ENCODE measurements around the gene SOX13. TPM values are rescaled to one million over a fixed set of nuclear protein-coding genes. Genes with fewer than 3 reads are reported as not detected.
A peak's percentile ranks its signal among the peaks of the same experiment; 100 is the strongest.

Gene SOX13
- total RNA-seq, 1 donor from 2014 or later: not detected

DNA sequence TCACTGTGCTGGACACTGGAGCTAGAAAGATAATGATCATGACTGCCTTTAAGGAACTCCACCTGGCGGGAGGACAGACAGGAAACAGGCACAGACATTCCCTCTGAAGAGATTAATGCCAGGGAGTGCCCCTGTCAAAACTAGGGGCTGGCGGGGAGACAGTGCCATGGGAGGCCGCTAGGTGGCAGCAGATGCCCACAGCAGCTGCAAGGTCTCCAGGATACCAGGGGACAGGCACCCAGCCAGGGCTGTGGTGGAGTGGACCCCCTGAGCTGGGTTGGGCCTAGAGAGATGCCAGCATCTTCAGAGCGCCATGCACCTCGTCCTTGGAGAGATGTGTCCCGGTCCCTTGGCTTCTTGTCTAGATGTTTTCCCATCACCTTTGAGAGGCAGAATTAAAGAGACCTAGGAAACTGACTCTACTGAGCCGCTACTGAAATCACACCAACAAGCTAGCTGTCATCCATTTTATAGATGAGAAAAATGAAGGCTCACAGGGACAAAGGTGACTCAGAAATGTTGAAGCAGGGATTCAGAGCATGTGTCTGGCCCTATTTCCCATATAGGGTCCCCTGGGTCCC lies 89.7 kb downstream of the SOX13 start:
- DNase-seq (peak; percentile 71), ATAC-seq (ENCODE audit: low read depth) (peak; percentile 98)
- Mint-ChIP-seq H3K4me3 (no peak overlapping the region), H3K36me3 (ENCODE audit: low read depth) (no peaks in the 10 kb centered on the region), H3K4me1 (no peaks in the 10 kb centered on the region), H3K27me3 (peaks cover 20% of the 10 kb centered on the region), H3K27ac (no peak overlapping the region), H3K9me3 (peaks cover 3% of the 10 kb centered on the region)
- intact Hi-C loops (cut with micrococcal nuclease): loop anchor here (1.0 to 2.0 kb wide), 5 partner anchors 45 to 645 kb away; no protein-coding TSS in a partner anchor
- TF ChIP-seq, protein P1, sequence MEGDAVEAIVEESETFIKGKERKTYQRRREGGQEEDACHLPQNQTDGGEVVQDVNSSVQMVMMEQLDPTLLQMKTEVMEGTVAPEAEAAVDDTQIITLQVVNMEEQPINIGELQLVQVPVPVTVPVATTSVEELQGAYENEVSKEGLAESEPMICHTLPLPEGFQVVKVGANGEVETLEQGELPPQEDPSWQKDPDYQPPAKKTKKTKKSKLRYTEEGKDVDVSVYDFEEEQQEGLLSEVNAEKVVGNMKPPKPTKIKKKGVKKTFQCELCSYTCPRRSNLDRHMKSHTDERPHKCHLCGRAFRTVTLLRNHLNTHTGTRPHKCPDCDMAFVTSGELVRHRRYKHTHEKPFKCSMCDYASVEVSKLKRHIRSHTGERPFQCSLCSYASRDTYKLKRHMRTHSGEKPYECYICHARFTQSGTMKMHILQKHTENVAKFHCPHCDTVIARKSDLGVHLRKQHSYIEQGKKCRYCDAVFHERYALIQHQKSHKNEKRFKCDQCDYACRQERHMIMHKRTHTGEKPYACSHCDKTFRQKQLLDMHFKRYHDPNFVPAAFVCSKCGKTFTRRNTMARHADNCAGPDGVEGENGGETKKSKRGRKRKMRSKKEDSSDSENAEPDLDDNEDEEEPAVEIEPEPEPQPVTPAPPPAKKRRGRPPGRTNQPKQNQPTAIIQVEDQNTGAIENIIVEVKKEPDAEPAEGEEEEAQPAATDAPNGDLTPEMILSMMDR (IDR thresholded peaks at IDR 0.05): peak; percentile 60
- ChIA-PET CTCF (interaction anchor here (1.1 to 6.0 kb wide), 16 partner anchors 9 to 645 kb away, joined by 3 to 36 read pairs (median 5); partner anchors contain the start of gene PLEKHA6), POLR2A (interaction anchor here (0.6 kb wide), 1 partner anchor 344 kb away, joined by 3 read pairs; no protein-coding TSS in a partner anchor)

DNA sequence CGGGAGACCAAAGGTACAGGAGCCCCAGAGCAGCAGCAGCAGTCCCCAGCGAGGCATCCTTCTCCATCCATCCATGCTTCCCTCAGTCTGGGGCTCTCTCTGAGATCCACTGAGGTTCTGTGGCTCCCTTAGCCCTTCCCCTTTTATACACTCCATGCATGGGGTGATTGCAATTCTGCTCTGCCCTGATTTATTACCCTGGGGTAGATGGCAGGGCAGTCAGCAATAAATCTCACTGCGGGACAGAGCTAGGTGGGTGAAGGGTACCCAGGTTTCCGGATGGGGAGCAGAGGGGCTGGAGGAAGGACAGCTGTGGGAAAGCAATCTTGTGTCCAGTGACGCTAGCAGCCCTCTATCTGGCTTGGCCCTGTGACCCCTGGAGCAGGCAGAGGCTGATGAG lies 93.3 kb downstream of the SOX13 start, which contains the start of gene REN:
TSS of gene REN (minus strand) at position 119 of the 400 bp plus-strand sequence. CDS start at position 75, 44 bp downstream.
- CTCF ChIA-PET: interaction anchor here (6.0 kb wide), 1 partner anchor 231 kb away, joined by 36 read pairs; no protein-coding TSS in a partner anchor
- ATAC-seq (ENCODE audit: low read depth) (no peak), DNase-seq (no peak)
- Mint-ChIP-seq H3K9me3 (peaks cover 20% of the 10 kb centered on the region), H3K4me1 (no peaks in the 10 kb centered on the region), H3K36me3 (ENCODE audit: low read depth) (peaks cover 2% of the 10 kb centered on the region), H3K4me3 (no peak within 1 kb of the TSS), H3K27ac (no peak within 1 kb of the TSS), H3K27me3 (peaks cover 6% of the 10 kb centered on the region)
- TF ChIP-seq, protein P1 (IDR thresholded peaks at IDR 0.05): no peak
- intact Hi-C loops (cut with micrococcal nuclease): no loop called here
- POLR2A ChIA-PET: no interaction called here

DNA sequence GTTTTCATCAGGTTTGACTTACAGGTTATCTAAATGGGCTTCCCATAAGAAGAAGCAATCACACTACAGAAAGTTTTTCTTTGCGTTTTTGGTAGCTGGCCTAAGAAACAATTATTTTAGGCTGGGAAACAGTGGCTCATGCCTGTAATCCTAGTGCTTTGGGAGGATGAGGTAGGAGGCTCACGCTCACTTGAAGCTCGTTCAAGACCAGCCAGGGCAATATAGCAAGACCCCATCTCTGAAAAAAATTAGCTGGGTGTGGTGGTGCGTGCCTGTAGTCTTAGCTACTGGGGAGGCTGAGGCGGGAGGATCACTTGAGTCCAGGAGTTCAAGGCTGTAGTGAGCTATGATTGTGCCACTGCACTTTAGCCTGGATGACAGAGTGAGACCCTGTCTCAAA lies 94.8 kb downstream of the SOX13 start:
- TF ChIP-seq, protein P1 (IDR thresholded peaks at IDR 0.05): no peak
- peaks cover 5% of the 10 kb centered on the region for H3K36me3 Mint-ChIP-seq (ENCODE audit: low read depth)
- ChIA-PET CTCF (interaction anchor here (0.6 to 1.2 kb wide), 2 partner anchors 8 to 39 kb away, joined by 3 read pairs; no protein-coding TSS in a partner anchor), POLR2A (no interaction called here)
- peaks cover 20% of the 10 kb centered on the region for H3K9me3 Mint-ChIP-seq
- H3K4me3 Mint-ChIP-seq: no peak overlapping the region
- intact Hi-C loops (cut with micrococcal nuclease): no loop called here
- H3K27me3 Mint-ChIP-seq: peaks cover 2% of the 10 kb centered on the region
- ATAC-seq (ENCODE audit: low read depth) (no peak), DNase-seq (no peak)
- H3K4me1 Mint-ChIP-seq: no peaks in the 10 kb centered on the region
- no peak overlapping the region for H3K27ac Mint-ChIP-seq

DNA sequence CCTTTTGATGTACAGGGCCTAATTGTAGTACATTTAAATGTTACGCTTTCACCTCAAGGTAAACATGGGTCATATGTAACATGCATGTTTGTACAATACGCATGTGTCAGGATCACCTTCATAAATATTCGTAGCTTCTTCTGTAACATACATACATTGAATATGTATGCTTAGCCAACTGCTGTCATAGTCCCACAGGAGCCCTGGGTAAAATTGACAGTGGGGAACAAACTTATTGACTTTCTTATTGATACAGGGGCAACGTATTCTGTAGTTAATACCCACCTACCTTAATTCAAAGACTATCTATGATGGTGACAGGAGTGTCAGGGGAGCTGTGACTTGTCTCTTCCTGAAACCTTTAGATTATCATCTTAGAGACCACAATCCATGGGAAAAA lies 96.9 kb downstream of the SOX13 start:
- ChIA-PET CTCF (no interaction called here), POLR2A (no interaction called here)
- ATAC-seq (ENCODE audit: low read depth) (no peak), DNase-seq (no peak)
- no peaks in the 10 kb centered on the region for H3K4me1 Mint-ChIP-seq
- no peak overlapping the region for H3K4me3 Mint-ChIP-seq
- H3K27me3 Mint-ChIP-seq: peaks cover 6% of the 10 kb centered on the region
- peaks cover 23% of the 10 kb centered on the region for H3K9me3 Mint-ChIP-seq
- intact Hi-C loops (cut with micrococcal nuclease): no loop called here
- TF ChIP-seq, protein P1 (IDR thresholded peaks at IDR 0.05): no peak
- H3K36me3 Mint-ChIP-seq (ENCODE audit: low read depth): peaks cover 5% of the 10 kb centered on the region
- H3K27ac Mint-ChIP-seq: no peak overlapping the region

DNA sequence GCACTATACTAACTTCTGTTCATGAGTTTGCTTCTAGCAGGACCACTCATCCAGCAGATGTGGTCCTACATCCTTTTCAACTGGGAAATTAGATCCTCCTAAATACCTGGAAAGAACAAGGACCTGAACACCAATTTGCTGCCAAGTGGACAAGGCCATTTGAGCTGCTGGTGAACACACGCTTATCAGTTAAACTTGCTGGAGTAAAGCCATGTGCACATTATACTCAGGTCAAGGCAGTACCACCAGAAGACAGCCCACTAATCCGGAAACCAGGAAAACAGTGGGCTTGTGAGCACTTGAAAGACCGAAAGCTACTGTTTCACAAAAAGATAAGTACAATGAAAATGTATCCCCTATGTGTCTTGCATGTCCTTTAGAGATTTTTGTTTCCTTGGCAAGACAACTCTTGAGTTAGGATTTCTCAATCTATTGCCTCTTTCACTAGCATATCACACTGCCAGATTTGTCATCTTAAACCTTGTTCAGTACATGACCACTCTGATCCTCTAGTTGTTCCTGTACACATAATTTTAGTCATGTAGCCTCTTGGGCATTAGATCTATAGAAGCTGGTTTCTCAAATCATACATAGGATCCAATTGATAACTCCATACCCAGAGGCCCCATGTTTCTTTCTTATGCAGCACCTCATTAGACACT lies 97.7 kb downstream of the SOX13 start:
- Mint-ChIP-seq H3K36me3 (ENCODE audit: low read depth) (peaks cover 5% of the 10 kb centered on the region), H3K4me1 (no peaks in the 10 kb centered on the region), H3K4me3 (no peak overlapping the region), H3K27ac (no peak overlapping the region), H3K27me3 (peaks cover 6% of the 10 kb centered on the region), H3K9me3 (peaks cover 23% of the 10 kb centered on the region)
- DNase-seq: no peak
- POLR2A ChIA-PET: no interaction called here
- TF ChIP-seq, protein P1 (IDR thresholded peaks at IDR 0.05): no peak
- CTCF ChIA-PET: no interaction called here
- intact Hi-C loops (cut with micrococcal nuclease): no loop called here
- no peak for ATAC-seq (ENCODE audit: low read depth)

Measured in activated B cell treated with CpG ODN at 0.5 μM for 24 hours (primary cell).